ENCODE results near the gene ENTREP3.

DNA sequence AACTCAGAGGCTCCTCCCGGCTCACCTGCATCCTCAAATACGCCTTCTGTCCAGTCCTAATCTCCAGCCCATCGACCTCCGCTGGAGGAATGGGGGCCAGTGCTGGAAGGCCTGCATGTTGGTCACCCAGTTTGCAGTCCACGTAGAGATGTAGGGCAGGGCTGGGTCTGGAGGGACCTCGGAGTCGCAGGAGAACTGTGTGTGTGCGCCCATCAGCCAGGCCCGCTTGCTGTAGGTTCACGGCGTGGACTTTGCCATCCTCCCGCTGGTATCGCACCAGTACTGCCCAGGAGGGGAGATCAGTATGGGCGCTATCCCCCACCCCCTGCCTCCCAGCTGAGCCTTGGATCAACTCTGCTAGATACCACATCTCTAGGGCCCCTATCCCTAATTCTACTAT is 50.2 kb downstream of the ENTREP3 start:
- TF ChIP-seq EZH2 (IDR thresholded peaks at IDR 0.05; ENCODE audit: borderline replicate concordance, low read depth, low read length, severe bottlenecking): no peak
- TF ChIP-seq, protein P1, sequence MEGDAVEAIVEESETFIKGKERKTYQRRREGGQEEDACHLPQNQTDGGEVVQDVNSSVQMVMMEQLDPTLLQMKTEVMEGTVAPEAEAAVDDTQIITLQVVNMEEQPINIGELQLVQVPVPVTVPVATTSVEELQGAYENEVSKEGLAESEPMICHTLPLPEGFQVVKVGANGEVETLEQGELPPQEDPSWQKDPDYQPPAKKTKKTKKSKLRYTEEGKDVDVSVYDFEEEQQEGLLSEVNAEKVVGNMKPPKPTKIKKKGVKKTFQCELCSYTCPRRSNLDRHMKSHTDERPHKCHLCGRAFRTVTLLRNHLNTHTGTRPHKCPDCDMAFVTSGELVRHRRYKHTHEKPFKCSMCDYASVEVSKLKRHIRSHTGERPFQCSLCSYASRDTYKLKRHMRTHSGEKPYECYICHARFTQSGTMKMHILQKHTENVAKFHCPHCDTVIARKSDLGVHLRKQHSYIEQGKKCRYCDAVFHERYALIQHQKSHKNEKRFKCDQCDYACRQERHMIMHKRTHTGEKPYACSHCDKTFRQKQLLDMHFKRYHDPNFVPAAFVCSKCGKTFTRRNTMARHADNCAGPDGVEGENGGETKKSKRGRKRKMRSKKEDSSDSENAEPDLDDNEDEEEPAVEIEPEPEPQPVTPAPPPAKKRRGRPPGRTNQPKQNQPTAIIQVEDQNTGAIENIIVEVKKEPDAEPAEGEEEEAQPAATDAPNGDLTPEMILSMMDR (IDR thresholded peaks at IDR 0.05; ENCODE audit: borderline replicate concordance, extremely low read depth, low read length, poor library complexity, severe bottlenecking): no peak

All from DND-41 (cell line).